Measurements from ENCODE around the gene ERFL. TPM values are rescaled to one million over a fixed set of nuclear protein-coding genes. Genes with fewer than 3 reads are reported as not detected.
"Not testable (repeated sequence)": the region's sequence is repeated elsewhere in the genome, so short reads cannot be mapped to it uniquely, and the experiment has no call there.

ERFL gene
- total RNA-seq, 1 donor, result 0.21 TPM

DNA sequence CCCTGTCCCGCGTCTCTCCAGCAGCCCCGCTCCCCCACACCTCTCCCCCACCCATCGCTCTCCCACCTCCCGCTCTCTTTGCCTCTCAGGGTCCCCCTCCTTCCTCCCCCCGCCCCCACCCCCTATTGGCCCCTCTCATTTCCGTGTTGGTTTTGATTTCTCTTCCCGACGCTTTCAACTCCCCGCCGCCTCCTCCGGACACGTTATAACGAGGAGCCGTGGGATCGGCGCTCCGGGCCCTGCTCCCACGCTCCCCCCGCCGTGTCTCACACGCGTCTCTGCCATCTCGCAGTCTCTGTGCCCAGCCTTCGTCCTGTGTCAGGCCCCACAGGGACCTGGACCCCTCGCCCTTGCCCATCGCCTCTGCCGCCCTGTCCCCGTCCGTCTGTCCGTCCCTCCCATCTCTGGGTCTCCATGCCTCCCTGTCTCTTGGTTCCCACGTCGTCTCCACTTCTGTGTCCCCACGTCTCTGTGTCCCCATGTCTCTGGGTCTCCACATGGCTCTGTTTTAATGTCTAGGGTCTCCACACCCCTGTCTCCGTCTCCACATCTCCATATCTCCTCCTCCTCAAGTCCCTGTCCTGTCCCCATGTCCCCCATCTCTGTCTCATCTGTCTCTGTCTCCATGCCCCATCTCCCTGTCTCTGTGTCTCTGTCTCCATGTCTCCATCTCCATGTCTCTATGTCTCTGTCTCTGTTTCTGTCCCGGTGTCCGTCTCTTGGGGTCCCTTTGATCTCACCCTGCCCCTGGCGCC is 13.1 kb downstream of the ERFL start:
- Histone ChIP-seq H3K9me3 (ENCODE audit: low read depth, low read length) (no peaks in the 10 kb centered on the region), H3K27me3 (ENCODE audit: insufficient read depth, low read length) (peaks cover 60% of the 10 kb centered on the region), H3K4me3 (ENCODE audit: low read length) (no peak overlapping the region), H3K4me1 (ENCODE audit: insufficient read depth, low read length) (peaks cover 31% of the 10 kb centered on the region)

DNA sequence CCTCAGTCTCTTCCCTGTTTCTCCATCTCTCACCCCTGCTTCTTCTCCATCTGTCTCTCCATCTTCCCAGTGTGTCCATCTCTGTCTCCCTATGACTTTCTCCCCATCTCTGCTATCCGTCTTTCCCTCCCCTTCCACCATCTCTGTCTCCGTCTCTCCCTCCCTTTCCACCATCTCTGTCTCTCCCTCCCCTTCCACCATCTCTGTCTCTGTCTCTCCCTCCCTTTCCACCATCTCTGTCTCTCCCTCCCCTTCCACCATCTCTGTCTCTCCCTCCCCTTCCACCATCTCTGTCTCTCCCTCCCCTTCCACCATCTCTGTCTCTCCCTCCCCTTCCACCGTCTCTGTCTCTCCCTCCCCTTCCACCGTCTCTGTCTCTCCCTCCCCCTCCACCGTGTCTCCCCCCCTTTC is 13.8 kb downstream of the ERFL start:
- H3K4me3 ChIP-seq (ENCODE audit: low read length); H3K9me3 ChIP-seq (ENCODE audit: low read depth, low read length): not testable (repeated sequence)
- Histone ChIP-seq H3K27me3 (ENCODE audit: insufficient read depth, low read length) (peaks cover 60% of the 10 kb centered on the region), H3K4me1 (ENCODE audit: insufficient read depth, low read length) (peaks cover 31% of the 10 kb centered on the region)

GRCh38 chr19:41913538-41914423 is 14.5 kb downstream of the ERFL start:
- no peak overlapping the region for H3K4me3 ChIP-seq (ENCODE audit: low read length)
- H3K4me1 ChIP-seq (ENCODE audit: insufficient read depth, low read length), result peaks cover 31% of the 10 kb centered on the region
- no peaks in the 10 kb centered on the region for H3K9me3 ChIP-seq (ENCODE audit: low read depth, low read length)
- peaks cover 55% of the 10 kb centered on the region for H3K27me3 ChIP-seq (ENCODE audit: insufficient read depth, low read length)

GRCh38 chr19:41912899-41913537 is 15.2 kb downstream of the ERFL start:
- Histone ChIP-seq H3K27me3 (ENCODE audit: insufficient read depth, low read length) (peaks cover 48% of the 10 kb centered on the region), H3K9me3 (ENCODE audit: low read depth, low read length) (no peaks in the 10 kb centered on the region), H3K4me1 (ENCODE audit: insufficient read depth, low read length) (peaks cover 31% of the 10 kb centered on the region), H3K4me3 (ENCODE audit: low read length) (no peak overlapping the region)

DNA sequence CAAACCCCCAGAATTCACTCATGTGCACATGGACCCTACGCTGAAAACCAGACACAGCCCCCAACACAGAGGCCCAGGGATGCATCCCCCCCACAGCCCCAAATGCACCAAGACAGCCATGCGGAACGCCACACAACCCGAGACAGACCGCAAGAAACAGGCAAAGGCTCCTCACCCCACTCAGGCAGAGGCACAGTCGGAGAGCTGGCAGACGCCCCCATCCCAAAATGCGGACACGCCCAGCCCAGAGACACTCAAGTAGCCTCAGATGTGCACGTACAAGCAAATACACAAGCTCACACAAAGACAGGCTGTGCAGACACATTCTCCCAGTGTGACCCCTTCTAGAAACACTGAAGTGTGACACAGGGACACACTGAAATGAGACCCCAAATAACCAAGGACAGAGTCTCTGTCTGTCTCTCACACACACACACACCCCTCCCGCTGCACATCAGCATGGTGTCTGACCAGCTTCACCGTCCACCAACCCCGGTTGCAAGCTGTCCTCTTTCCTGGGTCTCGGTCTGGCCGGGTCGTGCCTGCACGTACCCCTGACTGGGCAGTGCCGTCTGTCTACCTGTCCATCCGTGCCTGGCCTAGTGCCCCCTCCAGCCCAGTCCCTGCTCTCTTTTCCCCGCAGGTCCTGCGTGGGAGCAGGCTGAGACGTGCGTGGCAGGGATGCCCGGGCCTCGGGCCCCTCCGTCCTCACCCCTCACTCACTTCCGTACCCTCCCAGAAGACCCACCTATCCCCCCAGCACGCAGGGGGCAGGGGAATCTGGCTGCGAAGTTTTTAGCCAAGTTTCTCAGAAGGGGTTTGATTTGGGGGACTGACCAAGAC is 16.1 kb downstream of the ERFL start:
- peaks cover 31% of the 10 kb centered on the region for H3K4me1 ChIP-seq (ENCODE audit: insufficient read depth, low read length)
- peaks cover 44% of the 10 kb centered on the region for H3K27me3 ChIP-seq (ENCODE audit: insufficient read depth, low read length)
- no peak overlapping the region for H3K4me3 ChIP-seq (ENCODE audit: low read length)

DNA sequence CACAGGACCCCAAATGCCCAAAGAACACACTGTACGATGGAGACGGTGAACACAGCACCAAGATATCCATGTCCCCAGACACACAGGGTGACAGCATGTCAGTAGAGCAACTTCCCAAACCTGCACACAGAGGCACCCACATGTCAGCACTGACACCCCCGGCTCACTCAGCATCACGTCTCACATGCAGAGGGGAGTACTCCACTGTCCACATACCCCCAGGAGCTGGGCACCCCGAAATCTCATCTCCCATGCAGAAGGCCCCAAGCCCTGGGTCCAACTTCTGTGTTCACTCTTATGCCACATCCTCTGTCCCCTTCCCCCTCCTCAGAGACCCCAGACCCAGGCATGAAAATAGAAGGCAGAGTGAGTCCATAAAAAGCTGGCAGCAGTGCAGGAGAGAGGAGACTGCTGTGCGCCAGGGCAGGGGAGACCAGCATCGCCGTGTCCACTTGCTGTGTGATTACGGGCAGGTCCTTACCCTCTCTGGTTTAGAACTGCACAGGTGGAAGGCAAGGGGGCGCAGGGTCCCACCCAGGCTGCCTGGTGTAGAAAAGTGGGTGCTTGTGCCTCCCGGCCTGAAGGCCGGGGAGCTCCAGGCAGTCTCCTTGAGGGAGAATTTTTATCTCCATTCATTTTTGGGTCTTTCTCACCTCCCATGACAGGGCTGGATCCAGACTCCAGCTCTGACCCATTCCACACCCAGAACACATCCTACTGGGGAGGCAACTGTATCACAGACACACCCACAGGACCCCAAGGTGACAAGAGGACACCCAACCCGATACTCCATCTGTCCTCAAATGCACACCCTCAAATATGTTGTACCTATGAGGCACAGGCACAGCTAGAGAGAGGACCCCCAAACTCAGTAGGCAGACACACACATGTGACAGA is 17.0 kb downstream of the ERFL start:
- H3K4me1 ChIP-seq (ENCODE audit: insufficient read depth, low read length), result peaks cover 30% of the 10 kb centered on the region
- H3K9me3 ChIP-seq (ENCODE audit: low read depth, low read length), result no peaks in the 10 kb centered on the region
- H3K4me3 ChIP-seq (ENCODE audit: low read length), result no peak overlapping the region
- peaks cover 35% of the 10 kb centered on the region for H3K27me3 ChIP-seq (ENCODE audit: insufficient read depth, low read length)

More for the DNA sequence above, 16.1 kb downstream of the ERFL start:
- H3K9me3 ChIP-seq (ENCODE audit: low read depth, low read length), result no peaks in the 10 kb centered on the region

- Histone ChIP-seq H3K9me3 (ENCODE audit: low read depth, low read length) (no peaks in the 10 kb centered on the region), H3K4me3 (ENCODE audit: low read length) (no peak overlapping the region), H3K4me1 (ENCODE audit: insufficient read depth, low read length) (peaks cover 23% of the 10 kb centered on the region), H3K27me3 (ENCODE audit: insufficient read depth, low read length) (peaks cover 28% of the 10 kb centered on the region)
These were observed 17.8 kb downstream of the ERFL start for GRCh38 chr19:41910240-41910991.

GRCh38 chr19:41909706-41910105 is 18.5 kb downstream of the ERFL start:
- H3K4me1 ChIP-seq (ENCODE audit: insufficient read depth, low read length), result peaks cover 19% of the 10 kb centered on the region
- no peak overlapping the region for H3K4me3 ChIP-seq (ENCODE audit: low read length)
- H3K27me3 ChIP-seq (ENCODE audit: insufficient read depth, low read length), result peaks cover 24% of the 10 kb centered on the region

DNA sequence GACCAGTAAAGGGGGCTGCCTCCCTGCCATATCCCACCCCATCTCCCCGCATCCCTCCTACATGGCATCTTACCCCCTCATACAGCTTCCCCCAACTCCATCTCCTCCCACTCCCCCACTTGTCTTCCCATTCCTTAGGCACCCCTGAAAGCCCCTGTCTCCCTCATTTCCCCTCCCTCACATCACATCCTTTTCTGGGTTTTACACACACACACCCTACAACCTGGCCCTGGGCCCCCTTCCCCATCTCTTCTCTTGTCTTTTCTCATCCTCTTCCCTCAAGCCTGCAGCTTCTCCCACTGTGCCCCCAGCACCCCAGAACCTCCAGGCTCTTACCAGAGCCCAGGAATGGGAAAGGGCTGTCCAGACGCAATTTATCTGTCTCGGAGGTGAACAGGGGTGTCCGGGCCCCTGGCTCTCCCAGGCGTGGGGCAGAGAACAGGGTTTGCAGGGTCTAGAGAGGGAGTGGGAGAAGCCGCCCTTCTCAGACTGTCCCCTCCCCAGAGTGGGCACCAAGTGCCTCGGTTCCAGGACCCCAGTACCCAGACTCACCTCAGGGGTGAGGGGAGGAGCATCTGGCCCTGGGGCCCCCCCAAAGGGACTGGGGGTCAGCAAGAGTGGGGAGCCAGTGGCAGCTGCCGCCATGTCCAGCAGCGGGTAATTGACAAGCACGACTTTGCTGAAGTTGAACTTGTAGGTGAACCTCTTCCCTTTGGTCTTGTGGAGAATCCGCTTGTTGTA is 19.4 kb downstream of the ERFL start:
- Histone ChIP-seq H3K4me1 (ENCODE audit: insufficient read depth, low read length) (peaks cover 15% of the 10 kb centered on the region), H3K4me3 (ENCODE audit: low read length) (no peak overlapping the region), H3K27me3 (ENCODE audit: insufficient read depth, low read length) (peaks cover 20% of the 10 kb centered on the region), H3K9me3 (ENCODE audit: low read depth, low read length) (no peaks in the 10 kb centered on the region)

More at GRCh38 chr19:41909706-41910105, 18.5 kb downstream of the ERFL start:
- H3K9me3 ChIP-seq (ENCODE audit: low read depth, low read length), result no peaks in the 10 kb centered on the region

DNA sequence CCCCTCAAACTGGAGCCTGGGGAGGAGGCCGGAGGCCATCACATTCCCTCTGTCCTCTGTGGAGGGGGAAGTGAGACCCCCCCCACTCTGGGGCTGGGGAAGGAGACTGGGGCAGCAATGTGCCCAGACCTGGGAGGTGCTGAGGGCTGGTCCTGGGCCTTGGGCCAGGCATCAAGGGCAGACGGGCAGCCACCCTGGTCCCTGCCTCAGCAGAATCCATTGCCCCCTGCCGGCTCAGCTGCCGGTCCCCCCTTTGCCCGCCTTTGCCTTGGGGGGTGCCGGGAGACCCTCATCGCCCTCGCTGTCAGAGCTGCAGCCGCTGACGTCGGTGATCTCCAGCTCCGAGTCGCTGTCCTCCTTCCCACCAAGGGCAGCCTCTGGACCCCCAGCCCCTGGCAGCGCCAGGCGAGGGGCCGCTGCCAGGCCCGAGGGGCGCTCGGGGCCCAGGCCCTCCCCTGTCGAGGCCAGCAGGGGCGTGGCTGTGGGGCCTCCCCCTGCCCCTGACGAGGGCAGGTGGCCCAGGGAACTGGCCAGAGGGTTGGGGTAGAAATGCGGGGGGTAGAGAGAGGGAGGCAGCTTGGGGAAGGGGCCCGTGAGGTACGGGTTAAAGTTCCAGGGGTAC is 20.1 kb downstream of the ERFL start:
- H3K9me3 ChIP-seq (ENCODE audit: low read depth, low read length), result no peaks in the 10 kb centered on the region
- H3K4me1 ChIP-seq (ENCODE audit: insufficient read depth, low read length), result peaks cover 8% of the 10 kb centered on the region
- H3K4me3 ChIP-seq (ENCODE audit: low read length), result no peak overlapping the region
- peaks cover 14% of the 10 kb centered on the region for H3K27me3 ChIP-seq (ENCODE audit: insufficient read depth, low read length)

DNA sequence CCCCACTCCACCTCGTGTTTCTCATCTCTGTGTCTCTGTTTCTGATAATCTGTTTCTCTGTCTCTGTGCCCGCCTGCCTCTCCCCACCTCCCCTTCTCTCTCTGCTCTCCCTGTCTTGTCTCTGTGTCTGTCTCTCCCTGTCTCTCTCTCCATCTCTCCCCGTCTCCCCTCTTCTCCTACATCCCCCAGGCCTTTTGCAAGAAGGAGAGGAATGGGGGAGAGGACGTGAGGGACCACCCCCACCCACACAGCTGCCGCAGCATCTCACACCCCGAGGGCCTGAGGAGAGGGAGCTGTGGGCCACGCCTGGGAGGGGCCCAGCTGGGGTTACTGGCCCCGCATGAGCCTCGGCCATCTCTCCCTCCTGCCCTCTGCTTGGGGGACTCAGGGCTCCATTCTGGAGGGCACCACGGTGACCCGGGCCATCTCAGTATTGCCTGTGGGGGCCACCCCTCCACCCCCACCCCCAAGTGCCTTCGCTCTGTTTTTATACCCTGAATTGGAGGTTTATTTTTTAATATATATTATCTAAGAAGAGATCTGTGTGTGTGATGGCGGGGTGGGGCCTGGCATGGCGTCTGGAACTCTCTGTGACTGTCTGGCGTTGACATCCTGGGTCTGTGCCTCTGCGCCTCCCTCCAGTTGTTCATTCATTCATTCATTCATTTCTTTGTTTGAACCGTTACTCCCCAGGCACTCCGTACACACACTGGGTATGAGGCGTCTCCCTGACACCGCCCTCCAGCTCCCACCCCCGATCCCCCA is 21.2 kb downstream of the ERFL start:
- Histone ChIP-seq H3K4me1 (ENCODE audit: insufficient read depth, low read length) (peaks cover 4% of the 10 kb centered on the region), H3K9me3 (ENCODE audit: low read depth, low read length) (no peaks in the 10 kb centered on the region), H3K4me3 (ENCODE audit: low read length) (no peak overlapping the region), H3K27me3 (ENCODE audit: insufficient read depth, low read length) (peaks cover 10% of the 10 kb centered on the region)

GRCh38 chr19:41906271-41906670 is 22.0 kb downstream of the ERFL start:
- Histone ChIP-seq H3K4me3 (ENCODE audit: low read length) (no peak overlapping the region), H3K9me3 (ENCODE audit: low read depth, low read length) (no peaks in the 10 kb centered on the region), H3K27me3 (ENCODE audit: insufficient read depth, low read length) (peaks cover 2% of the 10 kb centered on the region), H3K4me1 (ENCODE audit: insufficient read depth, low read length) (no peaks in the 10 kb centered on the region)

All from mononuclear cell (primary cell).